Muscle layer of colon (tissue), 2 donors: Measurements from ENCODE around the gene ONECUT2.

Experiments used
- H3K27ac ChIP-seq: one replicate; pipeline ENCODE4 v1.7.0; 2013; ENCODE audit warnings: low read depth, mild to moderate bottlenecking, low read length, moderate library complexity
- H3K27me3 ChIP-seq, 2 donors: one replicate each; pipeline ENCODE4 v1.7.0; 2013; ENCODE audit warnings: low read length in 2 of 2, mild to moderate bottlenecking in 2 of 2; ENCODE audit not compliant: insufficient read depth in 2 of 2, control insufficient read depth in 1 of 2
- H3K36me3 ChIP-seq: one replicate; pipeline ENCODE4 v1.7.0; 2013; ENCODE audit warnings: mild to moderate bottlenecking, low read length; ENCODE audit not compliant: insufficient read depth
- H3K4me1 ChIP-seq: one replicate; pipeline ENCODE4 v1.7.0; 2013; ENCODE audit warnings: mild to moderate bottlenecking, low read length; ENCODE audit not compliant: insufficient read depth
- H3K4me3 ChIP-seq, 2 donors: one replicate each; pipeline ENCODE4 v1.7.0; 2013; ENCODE audit warnings: low read length in 2 of 2, low read depth in 1 of 2, mild to moderate bottlenecking in 1 of 2, moderate library complexity in 1 of 2
- H3K9ac ChIP-seq: one replicate; pipeline ENCODE4 v1.7.0; 2013; ENCODE audit warnings: low read length
- H3K9me3 ChIP-seq: one replicate; pipeline ENCODE4 v1.7.0; 2013; ENCODE audit warnings: mild to moderate bottlenecking, low read length
- donor health status: abdominal sarcoma.
- donor health status: Adenocarcinoma of cecum.

The ONECUT2 gene

DNA sequence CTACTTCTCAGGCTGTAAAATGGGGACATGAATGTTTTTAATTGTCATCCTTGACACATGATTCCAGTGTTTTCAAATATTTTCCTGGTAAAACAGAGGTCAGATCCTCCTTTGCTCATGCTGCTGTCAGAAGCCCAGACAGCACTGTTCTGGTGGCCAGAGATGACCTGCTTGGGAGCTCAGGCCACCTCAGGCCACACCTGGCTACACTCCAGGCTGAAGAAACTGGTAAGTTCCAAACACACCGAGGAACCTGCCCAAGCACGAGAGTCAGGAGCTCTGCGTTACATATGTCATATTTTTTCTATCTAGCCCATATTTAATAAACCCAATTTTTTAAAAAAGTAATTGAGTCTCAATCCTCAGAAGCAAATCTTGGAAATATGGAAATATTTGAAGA, 103.4 kb downstream of the ONECUT2 start:
- Histone ChIP-seq H3K36me3 (no peaks in the 10 kb centered on the region), H3K4me3 (no peak overlapping the region), H3K27ac (no peak overlapping the region), H3K9ac (no peak overlapping the region), H3K9me3 (no peaks in the 10 kb centered on the region), H3K4me1 (no peaks in the 10 kb centered on the region), H3K27me3 (no peaks in the 10 kb centered on the region)

DNA sequence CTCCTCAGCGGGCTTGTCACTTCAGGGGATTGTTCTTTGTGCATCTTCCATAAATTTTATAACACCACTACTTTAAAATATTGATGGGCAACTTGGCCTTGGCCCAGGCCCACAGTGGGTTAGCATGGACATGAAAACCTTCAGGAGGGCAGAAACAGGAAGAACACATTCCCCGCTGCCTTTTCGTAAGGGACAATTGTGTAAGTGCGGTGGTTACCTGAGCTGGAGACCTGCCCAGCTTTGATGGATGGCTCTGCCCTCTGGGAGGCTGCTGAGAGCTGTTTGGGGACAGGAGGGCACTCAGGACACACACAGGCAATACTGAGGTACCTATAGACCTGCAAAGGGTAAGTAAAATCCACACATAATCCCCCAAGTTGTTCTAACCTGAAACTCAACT, 104.5 kb downstream of the ONECUT2 start:
- Histone ChIP-seq H3K4me3 (no peak overlapping the region), H3K27me3 (no peaks in the 10 kb centered on the region), H3K4me1 (no peaks in the 10 kb centered on the region), H3K36me3 (no peaks in the 10 kb centered on the region), H3K27ac (no peak overlapping the region), H3K9me3 (no peaks in the 10 kb centered on the region), H3K9ac (no peak overlapping the region)
